Renal cortical epithelial cell (primary cell): ENCODE results near the gene ICAM5. TPM values are rescaled to one million over a fixed set of nuclear protein-coding genes. Genes with fewer than 3 reads are reported as not detected.
A peak's percentile ranks its signal among the peaks of the same experiment; 100 is the strongest.
"Not testable (repeated sequence)": the region's sequence is repeated elsewhere in the genome, so short reads cannot be mapped to it uniquely, and the experiment has no call there.

Experiments used
- DNase-seq: peaks from one replicate; pipeline ENCODE4 v3.0.0-alpha.2; 2011; ENCODE audit warnings: low read depth
- total RNA-seq: library from RNA; depleted of rRNA; stranded (reverse); fragments of >200 nt; gene quantifications from 2 replicates; pipeline ENCODE4 v1.2.3, GENCODE V29; 2014

The ICAM5 gene
- 0.40 and 1.6 TPM in 2 replicates for total RNA-seq

GRCh38 chr19:10289836-10290356 lies at the start of gene ICAM5:
Gene ICAM5, plus strand, starts transcription at chr19:10289952. Its CDS starts 92 bp downstream, at chr19:10290044.
- DNase-seq = no peak

- DNase-seq = not testable (repeated sequence)
Measured at GRCh38 chr19:10241826-10242449, 47.8 kb upstream of the ICAM5 start.

GRCh38 chr19:10243606-10244005 lies 46.1 kb upstream of the ICAM5 start:
- DNase-seq = no peak

- DNase-seq = no peak
Measured at GRCh38 chr19:10245189-10245939, 44.4 kb upstream of the ICAM5 start.

GRCh38 chr19:10246511-10246910 lies 43.2 kb upstream of the ICAM5 start:
- DNase-seq = no peak

GRCh38 chr19:10251792-10252694 lies 37.7 kb upstream of the ICAM5 start, which contains the start of gene MRPL4:
Gene MRPL4, plus strand, starts transcription at chr19:10252214. Its CDS starts 40 bp downstream, at chr19:10252254.
- peak; percentile 99 for DNase-seq

GRCh38 chr19:10252707-10253106 lies 37.0 kb upstream of the ICAM5 start:
- DNase-seq = no peak

GRCh38 chr19:10254244-10254643 lies 35.5 kb upstream of the ICAM5 start:
- no peak for DNase-seq

GRCh38 chr19:10255358-10255757 lies 34.4 kb upstream of the ICAM5 start:
- DNase-seq = no peak

GRCh38 chr19:10256551-10256950 lies 33.2 kb upstream of the ICAM5 start:
- no peak for DNase-seq

- no peak for DNase-seq
Measured at GRCh38 chr19:10256970-10257615, 32.7 kb upstream of the ICAM5 start.

- DNase-seq = no peak
Measured at GRCh38 chr19:10258080-10258710, 31.6 kb upstream of the ICAM5 start.

- peak; percentile 86 for DNase-seq
Measured at GRCh38 chr19:10259162-10259905, 30.4 kb upstream of the ICAM5 start.

- DNase-seq = peak; percentile 89
Measured at GRCh38 chr19:10260141-10260584, 29.6 kb upstream of the ICAM5 start.

GRCh38 chr19:10262771-10263170 lies 27.0 kb upstream of the ICAM5 start:
- DNase-seq = no peak

GRCh38 chr19:10266706-10267105 lies 23.0 kb upstream of the ICAM5 start:
- DNase-seq = no peak

- no peak for DNase-seq
Measured at GRCh38 chr19:10268071-10268470, 21.7 kb upstream of the ICAM5 start.

- DNase-seq = peak; percentile 47
Measured at GRCh38 chr19:10269333-10270179, 20.2 kb upstream of the ICAM5 start.

GRCh38 chr19:10270180-10270615 lies 19.6 kb upstream of the ICAM5 start:
- no peak for DNase-seq
